HG03520 (cell line): ENCODE data around the gene ITPRID1.
A peak's percentile ranks its signal among the peaks of the same experiment; 100 is the strongest.

Experiments used
- ATAC-seq: cut with Tn5 transposase; IDR thresholded peaks from one replicate; pipeline ENCODE4 v1.9.1; 2021; ENCODE audit warnings: mild to moderate bottlenecking, moderate library complexity; ENCODE audit not compliant: unreplicated experiment

ITPRID1 gene

DNA sequence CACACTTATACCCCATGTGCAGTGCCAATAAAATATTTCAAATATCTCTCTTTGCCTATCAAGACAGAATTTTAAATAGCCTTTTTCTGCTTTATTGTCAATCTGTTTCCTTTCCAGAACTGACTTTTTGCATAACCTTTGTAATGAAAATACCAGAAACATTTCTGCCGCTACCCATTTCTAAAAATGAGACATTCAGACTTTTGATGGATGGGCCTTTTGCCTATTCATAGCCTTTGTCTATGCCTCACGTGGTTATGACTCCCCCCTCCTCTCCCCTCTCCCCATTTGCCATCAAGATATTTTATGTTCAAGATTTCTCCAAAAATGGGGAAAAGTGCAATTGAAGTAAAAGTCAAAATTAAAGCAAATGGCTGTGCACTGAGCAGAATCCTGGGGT, 179.0 kb downstream of the ITPRID1 start:
- no peak for ATAC-seq

DNA sequence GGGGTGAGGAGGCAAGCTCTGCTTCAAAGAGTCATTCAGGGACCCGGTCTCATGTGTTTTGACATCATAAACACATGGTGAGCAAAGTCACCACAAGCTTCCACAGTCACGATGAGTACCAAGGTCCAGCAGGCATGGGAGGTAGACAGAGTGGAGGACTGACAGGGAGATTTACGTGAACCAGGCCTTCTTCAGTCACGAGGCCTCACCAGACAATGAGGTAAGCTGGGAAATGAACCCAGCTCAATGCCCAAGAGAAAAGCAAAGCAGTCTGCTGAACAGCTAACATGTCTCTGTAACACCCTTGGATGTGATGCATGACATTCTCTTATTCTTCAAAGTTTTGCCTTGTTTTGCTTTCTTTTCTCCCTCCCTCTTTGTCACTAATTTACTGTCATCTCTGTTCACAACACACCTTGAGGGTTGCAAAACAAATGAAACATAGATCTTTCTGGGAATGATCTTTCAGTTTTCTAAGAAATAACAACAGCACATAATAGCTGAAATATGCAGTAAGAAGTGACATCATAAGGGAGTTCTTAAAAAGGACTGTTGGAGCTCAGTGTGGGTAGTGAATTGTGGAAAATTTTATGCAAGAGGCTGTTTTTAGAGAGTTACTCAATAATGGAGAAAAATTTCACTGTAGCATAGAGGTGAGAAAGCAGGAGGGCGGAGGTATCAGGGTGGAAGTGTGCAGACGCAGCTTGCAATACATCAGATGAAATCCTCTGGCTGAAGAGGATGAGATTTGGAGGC, 182.1 kb downstream of the ITPRID1 start:
- ATAC-seq, result peak; percentile 49

DNA sequence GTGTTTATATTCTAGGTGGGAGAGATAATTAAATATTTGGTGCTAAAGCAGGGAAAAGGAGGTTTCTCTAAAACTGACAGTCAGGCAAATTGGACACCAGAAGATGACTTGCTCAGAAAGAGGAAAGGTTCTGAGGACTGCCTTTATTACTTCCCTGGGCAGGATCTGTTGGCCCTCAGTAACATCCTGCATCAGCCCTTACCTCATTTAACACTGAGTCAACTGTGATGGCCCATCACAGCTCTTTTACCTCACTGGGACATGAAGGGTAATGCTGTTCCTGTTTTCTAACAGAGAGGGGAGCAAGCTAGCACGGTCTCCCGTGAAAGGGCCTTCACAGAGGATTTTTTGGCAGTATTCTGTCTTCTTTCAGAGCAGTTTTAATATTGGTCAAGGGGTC, 185.2 kb downstream of the ITPRID1 start:
- no peak for ATAC-seq

DNA sequence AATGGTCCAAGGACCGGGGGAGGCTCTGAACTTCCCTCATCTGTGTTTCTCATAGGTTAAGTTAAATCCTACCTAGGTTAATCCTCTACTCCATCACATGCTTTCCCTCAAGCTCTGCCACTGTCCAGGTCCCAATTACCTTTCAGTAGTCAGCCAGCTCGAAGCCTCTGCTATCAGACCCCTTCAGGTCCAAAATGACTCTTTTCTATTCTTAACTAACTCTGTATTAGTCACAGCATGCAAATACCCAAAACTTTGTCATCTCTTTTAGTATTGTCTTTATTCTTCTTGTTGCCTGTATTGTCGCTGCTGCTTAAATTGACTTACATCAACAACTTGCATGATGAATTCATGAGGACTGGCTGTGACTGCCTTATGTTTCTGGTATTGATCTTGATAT, 188.5 kb downstream of the ITPRID1 start:
- ATAC-seq, result no peak

DNA sequence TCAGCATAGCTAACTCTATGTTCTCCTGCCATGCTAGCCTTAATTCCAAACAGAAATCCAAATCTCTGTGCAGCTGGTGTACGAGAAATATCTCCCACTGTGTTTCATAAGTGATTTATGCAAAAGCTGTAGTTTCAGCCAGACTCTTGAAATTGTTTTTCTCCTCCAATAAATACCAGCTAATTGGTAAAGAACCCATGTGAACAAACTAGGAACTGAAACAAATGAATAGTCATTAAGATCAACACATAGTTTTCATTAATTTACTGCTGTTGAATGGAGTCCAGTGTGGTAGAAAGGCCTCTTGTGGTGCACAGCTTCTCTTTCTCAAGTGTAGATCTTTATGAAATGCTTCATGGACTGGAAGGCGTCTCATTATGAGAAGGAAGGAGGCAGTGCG, 191.5 kb downstream of the ITPRID1 start:
- ATAC-seq, result peak; percentile 58

DNA sequence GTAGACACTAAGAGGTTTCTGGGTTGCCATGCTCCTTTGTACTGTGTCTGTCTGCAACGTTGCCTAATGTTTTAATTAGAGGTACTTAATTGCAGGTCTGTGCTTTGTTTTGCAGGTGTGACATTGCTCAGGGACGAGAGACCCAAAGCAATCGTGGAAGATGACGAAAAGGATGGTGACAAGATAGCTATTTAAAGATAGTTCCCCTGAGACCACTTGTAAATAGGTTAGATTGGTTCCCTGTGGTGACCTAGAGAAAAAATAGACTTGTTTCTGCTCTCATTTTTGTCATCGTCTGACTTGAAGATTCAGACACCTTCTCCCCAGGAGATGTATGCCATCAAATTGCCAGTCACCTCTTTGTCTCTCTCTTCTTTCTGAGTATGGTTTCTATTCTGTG, 193.2 kb downstream of the ITPRID1 start:
- ATAC-seq, result no peak
